ENCODE results near the gene TMEM165.
A peak's percentile ranks its signal among the peaks of the same experiment; 100 is the strongest.

The TMEM165 gene

DNA sequence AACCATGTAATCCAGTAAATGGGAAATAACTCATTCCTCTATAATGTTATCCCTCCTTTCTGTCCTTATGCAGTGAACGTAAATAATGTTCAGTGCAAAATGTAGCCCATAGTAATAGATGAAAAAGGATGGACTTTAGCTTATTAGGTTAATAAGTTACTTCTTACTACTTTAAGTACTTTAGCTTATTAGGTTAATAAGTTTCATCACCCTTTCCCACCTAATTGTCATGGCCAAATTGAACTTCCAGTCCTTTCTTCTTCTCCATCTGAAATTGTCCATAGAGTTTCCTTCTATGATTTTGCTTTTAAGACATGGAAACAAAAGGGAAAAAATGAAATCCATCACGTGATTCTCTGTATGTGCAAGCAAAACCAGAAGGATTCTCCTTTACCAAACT is 15.2 kb upstream of the TMEM165 start:
- in situ Hi-C loops (cut with MboI; ENCODE audit: low sequenced_read_pairs, unreplicated experiment) = no loop called here
- TF ChIP-seq, protein P1, sequence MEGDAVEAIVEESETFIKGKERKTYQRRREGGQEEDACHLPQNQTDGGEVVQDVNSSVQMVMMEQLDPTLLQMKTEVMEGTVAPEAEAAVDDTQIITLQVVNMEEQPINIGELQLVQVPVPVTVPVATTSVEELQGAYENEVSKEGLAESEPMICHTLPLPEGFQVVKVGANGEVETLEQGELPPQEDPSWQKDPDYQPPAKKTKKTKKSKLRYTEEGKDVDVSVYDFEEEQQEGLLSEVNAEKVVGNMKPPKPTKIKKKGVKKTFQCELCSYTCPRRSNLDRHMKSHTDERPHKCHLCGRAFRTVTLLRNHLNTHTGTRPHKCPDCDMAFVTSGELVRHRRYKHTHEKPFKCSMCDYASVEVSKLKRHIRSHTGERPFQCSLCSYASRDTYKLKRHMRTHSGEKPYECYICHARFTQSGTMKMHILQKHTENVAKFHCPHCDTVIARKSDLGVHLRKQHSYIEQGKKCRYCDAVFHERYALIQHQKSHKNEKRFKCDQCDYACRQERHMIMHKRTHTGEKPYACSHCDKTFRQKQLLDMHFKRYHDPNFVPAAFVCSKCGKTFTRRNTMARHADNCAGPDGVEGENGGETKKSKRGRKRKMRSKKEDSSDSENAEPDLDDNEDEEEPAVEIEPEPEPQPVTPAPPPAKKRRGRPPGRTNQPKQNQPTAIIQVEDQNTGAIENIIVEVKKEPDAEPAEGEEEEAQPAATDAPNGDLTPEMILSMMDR (IDR thresholded peaks at IDR 0.05; ENCODE audit: borderline replicate concordance, control extremely low read depth, extremely low read depth, insufficient read depth, missing control alignments) = no peak
- DNase-seq (ENCODE audit: low spot score) = no peak

DNA sequence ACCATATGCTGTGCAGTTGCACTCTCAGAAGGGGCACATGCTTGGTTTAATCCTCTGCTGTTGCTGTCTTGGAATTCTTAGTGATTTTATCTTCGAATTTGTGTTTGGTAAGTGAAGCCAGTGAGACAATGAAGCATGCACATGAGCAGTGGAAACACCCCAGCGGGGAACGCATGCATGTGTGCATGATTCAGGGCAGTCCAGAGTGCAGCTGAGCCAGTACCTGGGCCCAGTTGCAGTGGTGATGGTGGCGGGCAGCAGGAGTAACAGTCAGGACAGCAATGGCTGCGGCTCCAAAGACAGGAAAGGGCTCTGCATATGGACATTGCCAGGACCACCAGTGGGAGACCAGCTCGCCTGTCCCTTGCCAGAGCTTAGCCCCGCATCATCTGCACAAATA is 14.3 kb upstream of the TMEM165 start:
- TF ChIP-seq, protein P1 (IDR thresholded peaks at IDR 0.05; ENCODE audit: borderline replicate concordance, control extremely low read depth, extremely low read depth, insufficient read depth, missing control alignments) = no peak
- no peak for DNase-seq (ENCODE audit: low spot score)
- in situ Hi-C loops (cut with MboI; ENCODE audit: low sequenced_read_pairs, unreplicated experiment) = no loop called here

DNA sequence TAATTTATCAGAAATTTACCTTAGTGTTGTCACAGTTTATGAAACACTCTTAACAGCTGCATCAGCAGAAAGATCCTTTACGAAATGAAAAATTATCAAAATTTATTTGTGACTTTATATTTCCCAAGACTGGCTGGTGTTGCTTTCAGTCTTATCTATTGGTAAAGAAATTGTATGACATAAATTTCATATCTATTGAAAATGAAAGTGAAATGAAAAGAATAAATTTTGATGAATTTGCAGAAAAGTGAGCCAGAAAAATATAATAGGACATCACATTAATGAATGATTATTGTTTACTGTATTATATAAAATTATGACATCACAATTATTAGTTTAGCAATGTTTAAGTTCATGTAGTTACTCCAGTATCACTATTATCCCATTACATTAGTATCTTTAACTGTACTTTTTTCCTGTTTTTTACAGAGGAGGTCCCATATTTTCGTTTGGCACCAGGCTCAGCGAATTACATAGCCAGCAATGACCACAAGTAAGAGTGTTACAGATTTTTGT is 13.2 kb upstream of the TMEM165 start:
- TF ChIP-seq, protein P1 (IDR thresholded peaks at IDR 0.05; ENCODE audit: borderline replicate concordance, control extremely low read depth, extremely low read depth, insufficient read depth, missing control alignments) = no peak
- in situ Hi-C loops (cut with MboI; ENCODE audit: low sequenced_read_pairs, unreplicated experiment) = no loop called here
- no peak for DNase-seq (ENCODE audit: low spot score)

DNA sequence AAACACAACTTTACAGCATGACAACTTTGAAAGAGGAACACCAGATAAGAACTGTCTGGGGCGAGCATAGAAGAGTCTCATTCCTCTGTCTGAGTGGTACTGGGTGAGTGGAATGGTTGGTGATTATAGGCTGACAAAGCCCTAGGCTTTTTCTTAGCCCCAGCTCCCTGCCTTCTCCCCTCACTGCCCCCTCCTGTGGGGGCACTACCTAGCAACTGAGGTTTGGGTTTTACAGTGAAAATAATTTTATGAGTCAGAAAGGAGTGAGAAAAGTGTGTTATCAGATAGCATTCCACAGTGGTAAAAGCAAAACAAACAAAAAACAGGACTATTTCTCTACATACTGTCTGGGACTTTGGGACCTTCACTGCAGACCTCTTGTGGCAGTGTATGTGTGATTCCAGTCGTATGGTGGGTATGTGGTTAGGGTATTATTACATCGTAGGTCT is 10.5 kb upstream of the TMEM165 start:
- TF ChIP-seq, protein P1 (IDR thresholded peaks at IDR 0.05; ENCODE audit: borderline replicate concordance, control extremely low read depth, extremely low read depth, insufficient read depth, missing control alignments) = no peak
- DNase-seq (ENCODE audit: low spot score) = no peak
- in situ Hi-C loops (cut with MboI; ENCODE audit: low sequenced_read_pairs, unreplicated experiment) = no loop called here

DNA sequence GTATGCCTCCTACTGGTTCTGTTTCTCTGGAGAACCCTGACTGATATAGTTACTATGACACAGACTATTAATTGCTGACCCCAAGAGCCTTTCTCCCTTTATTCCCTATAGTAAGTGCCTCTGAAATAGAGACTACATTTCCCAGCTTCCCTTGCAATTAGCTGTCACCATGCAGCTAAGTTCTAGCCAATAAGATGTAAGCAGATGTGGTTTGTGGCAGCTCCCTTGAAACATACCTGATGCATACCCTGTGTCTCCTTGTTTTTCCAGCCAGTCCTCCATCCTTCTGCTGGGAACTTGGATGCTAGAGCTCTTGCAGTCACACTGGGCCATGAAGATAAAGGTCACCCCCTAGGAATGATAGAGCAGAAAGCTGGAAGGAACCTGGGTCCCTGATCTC is 9.7 kb upstream of the TMEM165 start:
- in situ Hi-C loops (cut with MboI; ENCODE audit: low sequenced_read_pairs, unreplicated experiment) = no loop called here
- peak; percentile 34 for DNase-seq (ENCODE audit: low spot score)
- TF ChIP-seq, protein P1 (IDR thresholded peaks at IDR 0.05; ENCODE audit: borderline replicate concordance, control extremely low read depth, extremely low read depth, insufficient read depth, missing control alignments) = no peak

DNA sequence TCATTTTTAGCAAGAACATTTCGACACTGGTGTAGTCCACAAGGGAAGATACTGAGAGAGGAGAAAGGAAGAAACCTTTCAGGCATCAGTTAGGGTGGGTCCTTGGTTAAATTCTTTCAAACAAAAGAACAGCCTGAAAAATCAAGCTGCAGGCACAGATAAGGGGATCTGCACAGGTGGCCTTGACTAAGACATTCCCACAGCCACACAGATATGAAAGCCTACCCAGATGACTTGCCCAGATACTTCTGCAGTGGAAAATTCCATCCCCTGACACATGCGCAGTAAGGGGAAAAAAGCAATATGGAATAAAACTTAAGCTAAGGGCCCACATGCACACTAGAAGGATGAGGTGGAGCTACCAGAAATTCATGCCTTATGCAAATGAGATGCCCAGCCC is 8.9 kb upstream of the TMEM165 start:
- no peak for DNase-seq (ENCODE audit: low spot score)
- in situ Hi-C loops (cut with MboI; ENCODE audit: low sequenced_read_pairs, unreplicated experiment) = no loop called here
- TF ChIP-seq, protein P1 (IDR thresholded peaks at IDR 0.05; ENCODE audit: borderline replicate concordance, control extremely low read depth, extremely low read depth, insufficient read depth, missing control alignments) = no peak
